HG03432 (cell line): ENCODE results near the gene USH1C.

Experiments
- ATAC-seq: cut with Tn5 transposase; IDR thresholded peaks from one replicate; pipeline ENCODE4 v1.9.1; 2021; ENCODE audit warnings: mild to moderate bottlenecking, moderate library complexity; ENCODE audit not compliant: unreplicated experiment

The USH1C gene

DNA sequence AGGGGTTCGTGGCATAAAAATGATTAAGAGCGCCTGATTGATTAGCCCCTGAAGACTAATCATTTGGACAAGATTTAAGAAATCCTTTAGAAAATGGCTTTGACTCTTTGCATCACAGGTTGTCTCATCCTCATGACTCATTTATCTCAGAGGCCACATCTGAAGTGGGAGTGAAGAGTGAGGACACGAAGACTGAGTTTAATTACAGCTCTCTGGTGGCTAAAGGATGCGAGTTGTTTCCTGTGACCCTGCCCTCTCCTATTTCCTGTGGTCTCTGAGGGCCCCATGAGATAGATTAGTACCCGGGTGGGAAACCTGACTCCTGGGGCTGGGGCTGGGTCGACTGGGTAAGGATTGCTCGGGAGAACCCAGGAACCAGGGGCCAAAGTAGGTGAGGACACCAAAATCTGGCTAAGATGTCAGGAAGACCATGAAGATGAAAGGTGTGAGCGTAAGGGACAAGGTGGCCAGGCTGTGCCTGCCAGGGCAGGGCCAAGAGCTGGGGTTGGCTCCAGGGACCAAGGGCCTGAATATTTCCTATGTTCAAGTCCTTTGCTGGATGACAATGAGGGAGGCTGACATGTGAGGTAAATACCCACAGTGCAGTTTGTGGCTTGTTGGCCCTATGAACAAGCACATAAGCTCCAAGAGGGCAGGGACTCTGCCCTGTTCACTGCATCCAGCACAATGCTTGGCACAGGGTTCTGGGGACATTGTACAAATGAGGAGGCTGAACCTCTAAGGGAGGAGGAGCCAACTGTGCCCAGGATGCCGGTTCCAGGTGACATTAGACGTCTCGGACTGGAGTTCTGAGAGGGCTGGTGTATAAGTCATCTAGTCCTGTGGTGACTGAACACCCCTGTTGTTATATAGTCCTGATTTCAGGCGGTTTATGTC lies 6.5 kb upstream of the USH1C start:
- ATAC-seq = no peak

GRCh38 chr11:17548444-17548843 lies 4.2 kb upstream of the USH1C start:
- no peak for ATAC-seq

DNA sequence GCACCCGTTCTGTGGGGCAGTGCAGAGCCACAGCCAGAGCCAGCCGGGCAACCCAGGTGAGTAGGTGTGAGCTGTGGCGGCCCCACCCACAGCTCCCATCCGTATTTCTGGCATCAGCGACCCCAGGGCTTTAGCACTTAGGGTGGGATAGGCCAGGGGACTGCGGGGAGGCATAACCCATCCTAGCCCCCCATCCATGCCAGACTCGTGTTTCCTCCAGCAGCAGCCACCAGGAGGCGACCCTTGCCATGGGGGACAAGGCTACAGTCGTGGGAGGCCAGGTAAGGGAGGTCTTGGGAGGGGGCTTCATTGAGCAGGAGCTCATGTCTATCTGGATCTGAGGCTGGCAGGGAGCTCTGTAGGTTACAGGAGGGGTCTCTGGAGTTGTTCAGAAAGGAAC lies 3.7 kb upstream of the USH1C start:
- ATAC-seq = no peak

- ATAC-seq = no peak
Observed at GRCh38 chr11:17547051-17547577, 2.9 kb upstream of the USH1C start, which contains the start of gene OTOG. Gene OTOG, plus strand, starts transcription at chr11:17547259. Its CDS starts 114 bp downstream, at chr11:17547373.

GRCh38 chr11:17546240-17546639 lies 2.0 kb upstream of the USH1C start:
- no peak for ATAC-seq

DNA sequence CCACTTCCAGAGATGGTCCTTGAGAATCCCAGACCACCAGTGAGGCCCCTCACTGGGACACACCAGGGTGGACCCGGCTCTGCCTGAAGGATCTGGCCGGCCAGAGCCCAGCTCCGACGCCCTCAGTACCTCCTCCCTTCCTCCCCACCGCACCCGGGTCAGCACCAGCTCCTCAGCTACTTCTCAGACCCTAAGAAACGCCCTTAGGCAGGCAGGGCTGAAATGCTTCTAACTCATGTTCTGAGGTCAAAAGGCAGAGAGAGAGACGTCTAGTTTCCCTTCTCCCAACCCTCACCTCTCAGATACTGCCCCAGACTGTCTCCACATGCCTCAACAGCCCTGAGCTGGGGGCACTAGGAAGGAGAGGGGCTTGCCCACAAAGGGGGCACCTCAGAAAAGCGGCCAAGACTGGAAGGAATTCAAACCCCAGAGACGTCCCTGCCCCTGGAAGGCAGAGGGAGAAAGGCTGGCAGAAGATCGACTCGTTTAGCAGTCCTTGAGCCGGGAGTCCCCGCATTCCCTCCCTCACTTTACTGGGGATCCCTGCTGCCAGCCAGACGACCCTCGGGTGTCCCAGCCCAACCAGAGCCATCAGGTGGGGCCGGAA lies 539 bp downstream of the USH1C start:
- no peak for ATAC-seq

DNA sequence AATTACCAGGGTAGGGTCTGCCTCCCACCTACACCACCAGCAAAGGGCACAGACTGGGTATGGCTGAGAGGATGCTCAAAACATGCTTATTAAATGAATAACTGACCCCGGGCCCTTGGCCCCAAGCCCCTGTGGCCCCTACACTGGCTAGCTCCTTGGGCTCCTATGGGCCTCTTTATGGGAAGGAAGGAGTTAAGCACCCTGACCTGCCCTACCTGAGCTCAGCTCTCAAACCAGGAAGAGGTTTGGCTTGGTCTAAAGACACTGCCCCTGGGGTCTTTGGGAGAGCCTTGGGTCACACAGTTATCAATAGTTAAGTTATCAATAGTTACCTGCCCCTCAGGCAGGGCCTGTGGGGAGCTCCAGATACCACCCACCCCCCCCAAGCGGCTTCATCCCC lies 1.2 kb downstream of the USH1C start:
- no peak for ATAC-seq

DNA sequence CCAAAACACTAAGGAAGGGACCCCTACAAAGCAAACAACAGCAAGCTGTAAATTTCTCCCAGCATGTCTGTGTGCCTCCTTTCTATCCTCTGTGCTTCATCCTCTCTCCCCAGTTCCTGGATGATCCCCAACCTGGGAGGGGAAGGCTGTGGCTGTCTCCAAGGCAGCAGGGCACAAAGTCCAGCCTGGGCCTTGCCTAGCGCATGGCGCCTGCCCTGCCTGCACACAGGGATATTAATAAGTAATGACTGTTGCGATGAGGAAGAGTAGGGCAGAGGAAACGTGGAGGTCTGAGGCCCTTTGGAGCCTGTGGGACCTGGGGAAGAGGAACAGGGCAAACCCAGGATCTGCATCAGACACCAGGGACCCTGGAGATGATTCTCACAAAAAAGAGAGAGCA lies 2.0 kb downstream of the USH1C start:
- no peak for ATAC-seq

DNA sequence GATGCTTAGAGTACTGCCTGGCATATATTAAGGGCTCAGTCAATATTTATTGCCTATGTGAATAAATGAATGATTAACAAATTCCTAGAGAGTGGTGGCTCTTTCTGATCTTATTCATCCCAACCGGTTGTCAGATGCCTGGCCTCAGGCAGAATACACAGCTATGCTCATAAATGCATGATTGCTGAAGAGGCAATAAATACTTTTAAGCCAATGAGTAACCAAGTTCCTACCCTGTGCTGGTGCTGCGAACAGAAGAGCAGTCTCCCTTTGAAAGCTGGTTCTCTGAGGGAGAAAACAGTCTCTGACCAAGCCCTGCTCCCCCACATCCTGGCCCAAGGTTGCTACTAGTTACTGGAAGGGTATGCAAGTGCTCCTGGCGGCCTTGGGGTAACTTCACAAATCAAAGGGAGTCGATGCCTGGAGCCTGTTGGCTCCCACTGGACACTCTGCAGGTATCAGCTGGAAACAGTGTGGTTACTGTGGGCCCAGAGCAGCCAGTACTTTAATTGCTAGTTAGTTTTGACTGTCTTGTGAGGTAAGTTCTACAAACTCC lies 2.8 kb downstream of the USH1C start:
- no peak for ATAC-seq

DNA sequence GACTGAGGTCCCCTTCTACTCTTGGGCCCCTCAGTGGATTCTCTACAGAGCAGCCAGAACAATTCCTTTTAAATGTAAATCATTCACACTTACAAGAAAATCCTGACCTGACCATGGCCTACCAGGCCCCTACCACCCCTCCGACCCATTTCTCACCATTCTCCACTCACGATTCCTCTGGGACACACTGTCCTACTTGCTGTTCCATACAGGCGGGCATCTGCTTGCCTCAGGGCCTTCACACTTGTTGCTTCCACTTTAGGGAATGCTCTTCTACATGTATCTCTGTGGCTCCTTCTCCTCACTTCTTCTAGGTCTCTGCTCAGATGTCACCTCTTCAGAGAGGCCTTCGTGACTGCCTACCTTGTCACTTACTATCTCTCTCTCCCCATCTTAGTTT lies 3.4 kb downstream of the USH1C start:
- ATAC-seq = no peak

DNA sequence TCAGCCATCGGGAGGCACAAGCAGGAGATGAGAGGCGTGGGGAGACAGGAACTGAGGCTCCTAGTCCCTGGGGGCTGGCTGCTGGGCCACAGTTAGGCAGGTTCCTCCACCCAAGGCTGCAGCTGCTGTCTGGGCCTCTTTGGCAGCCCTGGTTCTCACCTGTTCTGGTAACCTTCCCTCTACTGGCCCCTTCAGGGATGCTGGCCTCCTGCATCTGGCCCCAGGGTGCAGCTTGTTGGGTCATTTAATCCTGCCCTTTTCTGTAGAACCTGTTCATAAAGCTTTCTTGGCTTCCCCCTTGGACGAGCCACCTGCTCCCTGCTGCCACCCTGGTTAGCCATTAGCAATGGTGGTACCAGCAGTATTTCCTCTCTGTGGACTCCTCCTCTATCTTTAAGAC lies 5.5 kb downstream of the USH1C start:
- ATAC-seq = no peak

GRCh38 chr11:17538054-17538453 lies 6.2 kb downstream of the USH1C start:
- ATAC-seq = no peak

- ATAC-seq = no peak
Observed at GRCh38 chr11:17537261-17537660, 7.0 kb downstream of the USH1C start.

- no peak for ATAC-seq
Observed at GRCh38 chr11:17535488-17535887, 8.7 kb downstream of the USH1C start.

GRCh38 chr11:17533778-17534415 lies 10.3 kb downstream of the USH1C start:
- ATAC-seq = no peak

GRCh38 chr11:17533341-17533740 lies 10.9 kb downstream of the USH1C start:
- no peak for ATAC-seq

- ATAC-seq = no peak
Observed at GRCh38 chr11:17532784-17533183, 11.4 kb downstream of the USH1C start.

DNA sequence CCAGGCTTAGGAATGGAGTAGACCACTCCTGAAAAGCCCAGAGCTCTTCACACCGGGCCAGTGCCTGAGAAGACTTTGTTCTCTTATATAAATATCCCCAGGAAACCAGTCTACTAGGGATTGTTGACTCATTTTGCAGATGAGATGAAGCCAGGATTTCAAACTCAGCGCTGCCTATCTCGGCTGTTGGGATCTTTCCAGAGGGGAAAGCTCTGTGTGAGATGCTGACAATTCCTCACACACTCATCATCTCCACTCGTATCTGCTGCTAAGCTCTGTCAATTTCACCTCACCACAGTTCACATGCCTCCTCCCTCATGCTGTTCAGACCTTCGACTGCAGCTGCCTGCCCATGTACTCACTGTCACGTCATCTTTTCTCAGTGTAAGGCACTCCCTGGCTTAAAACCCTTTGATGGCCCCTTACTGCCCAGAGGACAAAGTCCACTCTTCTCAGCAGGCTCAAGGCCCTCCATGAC lies 12.5 kb downstream of the USH1C start:
- no peak for ATAC-seq

DNA sequence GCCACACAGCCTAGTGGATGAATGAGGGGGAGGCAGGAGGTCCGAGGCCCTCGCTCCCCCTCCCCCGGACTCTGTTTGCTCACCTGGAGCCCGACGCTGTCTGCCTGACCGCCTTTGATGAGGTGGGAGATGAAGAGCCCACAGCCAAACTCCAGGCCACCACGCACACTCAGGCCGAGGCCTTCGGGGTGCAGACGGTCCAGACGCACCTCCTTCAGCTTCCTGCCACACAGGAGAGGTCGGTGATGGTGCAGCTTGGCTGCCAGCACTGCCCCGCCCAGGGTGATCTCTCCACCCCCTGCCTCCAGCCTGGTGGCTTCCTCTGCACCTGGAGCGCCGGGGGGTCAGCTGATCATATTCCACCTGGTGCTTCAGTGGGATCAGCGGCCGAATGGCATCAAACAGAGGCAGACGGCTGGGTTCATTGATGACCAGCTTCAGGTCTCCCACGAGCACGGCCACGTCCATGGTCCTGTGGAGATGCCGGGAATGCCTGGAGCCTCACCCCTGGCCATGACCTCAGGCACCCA lies 13.1 kb downstream of the USH1C start:
- ATAC-seq = no peak

DNA sequence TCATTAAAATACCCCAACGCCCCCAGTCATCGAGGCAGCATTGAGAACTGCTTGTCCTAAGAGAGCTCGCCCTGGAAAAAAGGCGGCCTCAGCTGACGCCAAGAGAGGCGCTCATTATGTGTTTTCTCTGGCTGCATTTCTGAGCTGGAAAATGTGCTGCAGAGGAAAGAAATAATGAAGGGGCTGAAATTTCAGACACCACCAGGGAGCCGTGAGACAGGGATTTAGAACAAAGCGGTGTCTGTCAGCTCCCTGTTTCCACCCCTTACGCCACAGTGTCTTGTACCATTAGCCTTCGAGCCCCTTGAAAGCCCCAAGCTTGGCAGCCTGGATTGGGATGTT lies 14.4 kb downstream of the USH1C start:
- ATAC-seq = no peak
